HG02763 (cell line): Measurements from ENCODE around the gene PSG11.
"Not testable (repeated sequence)": the region's sequence is repeated elsewhere in the genome, so short reads cannot be mapped to it uniquely, and the experiment has no call there.

Experiments used
- ATAC-seq: cut with Tn5 transposase; IDR thresholded peaks from one replicate; pipeline ENCODE4 v1.9.1; 2021; ENCODE audit warnings: mild to moderate bottlenecking, moderate library complexity; ENCODE audit not compliant: unreplicated experiment

PSG11 gene

GRCh38 chr19:43026369-43026768 lies at the start of gene PSG11:
TSS of gene PSG11 (minus strand) at chr19:43026469. CDS start at chr19:43026372, 97 bp downstream.
- not testable (repeated sequence) for ATAC-seq

DNA sequence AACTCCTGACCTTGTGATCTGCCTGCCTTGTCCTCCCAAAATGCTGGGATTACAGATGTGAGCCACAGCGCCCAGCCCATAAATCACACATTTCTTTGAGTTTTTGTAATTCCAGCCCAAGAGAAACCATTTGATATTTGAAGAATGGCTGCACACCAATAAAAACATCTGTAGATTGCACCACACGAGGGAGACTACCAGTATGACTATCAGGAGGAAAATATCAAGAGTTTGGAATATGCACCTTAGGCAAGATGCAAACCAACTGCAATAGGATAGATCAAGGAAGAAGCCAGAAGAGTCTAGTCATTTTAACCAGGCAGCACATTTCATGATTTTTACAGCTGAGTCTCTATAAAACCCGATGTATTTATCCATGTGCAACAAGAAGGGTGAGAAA lies 36.1 kb upstream of the PSG11 start:
- ATAC-seq: not testable (repeated sequence)

DNA sequence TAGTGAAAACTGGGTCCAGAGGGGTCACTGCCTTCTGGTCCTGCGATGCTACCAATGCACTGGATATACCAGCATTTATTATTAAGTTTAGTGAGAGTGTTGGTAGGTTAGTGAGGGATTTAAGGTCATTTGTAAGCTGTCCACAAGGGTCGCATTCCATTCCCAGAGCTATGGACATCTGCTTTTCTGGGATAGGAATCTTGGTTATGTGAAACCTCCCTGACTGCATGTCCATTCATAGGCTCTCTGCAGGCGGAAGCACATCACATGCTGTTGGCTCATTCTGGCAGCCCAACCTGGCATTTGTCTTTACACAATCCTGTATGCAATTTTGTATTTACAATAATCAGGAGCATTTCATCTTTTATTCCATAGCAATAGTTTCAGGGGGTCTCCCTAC lies 35.1 kb upstream of the PSG11 start:
- ATAC-seq: not testable (repeated sequence)

- not testable (repeated sequence) for ATAC-seq
Measured at GRCh38 chr19:43060254-43060653, 34.0 kb upstream of the PSG11 start.

GRCh38 chr19:43059482-43059881 lies 33.2 kb upstream of the PSG11 start:
- ATAC-seq: not testable (repeated sequence)

GRCh38 chr19:43058440-43058839 lies 32.2 kb upstream of the PSG11 start:
- ATAC-seq: not testable (repeated sequence)

GRCh38 chr19:43047966-43048365 lies 21.7 kb upstream of the PSG11 start:
- not testable (repeated sequence) for ATAC-seq

DNA sequence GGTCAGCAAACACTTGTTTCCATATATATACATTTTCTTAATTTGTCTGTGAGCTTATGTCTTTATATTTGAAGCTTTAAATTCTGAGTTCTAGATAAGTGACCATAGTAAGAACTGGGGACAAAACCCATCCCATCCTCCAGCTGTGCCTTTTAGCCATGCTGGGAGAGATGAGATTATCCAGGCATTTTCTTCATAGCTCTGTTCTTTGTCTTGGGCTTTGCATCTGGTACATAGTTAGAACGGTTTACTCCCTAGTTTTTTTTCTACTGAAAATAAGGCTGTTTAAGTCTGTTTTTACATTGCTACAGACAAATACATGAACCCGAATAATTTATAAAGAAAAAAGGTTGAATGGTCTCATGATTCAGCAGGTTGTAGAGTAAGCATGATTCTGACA lies 20.3 kb upstream of the PSG11 start:
- ATAC-seq: not testable (repeated sequence)

GRCh38 chr19:43043492-43044180 lies 17.4 kb upstream of the PSG11 start:
- not testable (repeated sequence) for ATAC-seq

- ATAC-seq: not testable (repeated sequence)
Measured at GRCh38 chr19:43031645-43032044, 5.4 kb upstream of the PSG11 start.

DNA sequence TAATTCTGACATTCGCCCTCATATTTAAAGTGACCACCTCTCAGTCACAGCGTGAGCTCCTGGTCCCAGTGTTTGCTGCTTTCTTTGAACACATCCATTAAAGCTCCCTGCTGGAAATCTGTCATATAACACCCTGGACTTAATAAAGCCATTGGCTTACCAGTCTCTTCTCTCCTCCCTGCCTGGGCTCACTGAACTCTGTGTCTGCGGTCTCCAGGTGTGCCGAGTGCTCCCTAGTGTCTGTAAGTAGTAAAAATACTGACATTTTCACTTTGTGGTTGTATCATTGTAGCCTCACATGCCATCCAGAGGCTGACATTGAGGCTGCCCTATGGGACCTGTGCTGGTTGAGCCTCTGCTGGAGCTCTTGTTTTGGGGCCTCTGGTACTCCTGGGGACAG lies 2.6 kb upstream of the PSG11 start:
- no peak for ATAC-seq

DNA sequence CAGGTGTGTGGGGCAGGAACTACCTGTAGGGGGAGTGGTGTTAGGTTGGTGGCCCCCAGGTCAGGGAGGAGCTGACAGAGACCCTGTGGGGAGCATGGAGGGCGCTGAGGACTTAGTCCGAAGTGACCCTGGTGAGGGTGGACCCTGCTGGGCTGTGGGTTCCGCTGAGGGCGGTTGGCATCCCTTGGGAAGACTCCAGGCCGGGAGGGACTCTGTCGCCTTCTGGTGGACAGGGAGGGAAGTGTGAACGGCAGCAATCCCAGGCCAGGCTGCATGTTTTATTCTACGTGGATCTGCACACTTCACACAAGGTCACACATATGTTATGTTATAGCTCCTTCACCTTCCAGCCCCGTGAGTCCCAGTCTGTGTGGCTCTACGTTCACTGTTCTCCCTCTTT lies 1.7 kb upstream of the PSG11 start:
- ATAC-seq: not testable (repeated sequence)

GRCh38 chr19:43027061-43027460 lies 792 bp upstream of the PSG11 start:
- ATAC-seq: not testable (repeated sequence)

- not testable (repeated sequence) for ATAC-seq
Measured at GRCh38 chr19:43022098-43022497, 4.2 kb downstream of the PSG11 start.

GRCh38 chr19:43021629-43022028 lies 4.6 kb downstream of the PSG11 start:
- ATAC-seq: not testable (repeated sequence)

- not testable (repeated sequence) for ATAC-seq
Measured at GRCh38 chr19:43019588-43019987, 6.7 kb downstream of the PSG11 start.

- not testable (repeated sequence) for ATAC-seq
Measured at GRCh38 chr19:43005841-43006240, 20.4 kb downstream of the PSG11 start.

DNA sequence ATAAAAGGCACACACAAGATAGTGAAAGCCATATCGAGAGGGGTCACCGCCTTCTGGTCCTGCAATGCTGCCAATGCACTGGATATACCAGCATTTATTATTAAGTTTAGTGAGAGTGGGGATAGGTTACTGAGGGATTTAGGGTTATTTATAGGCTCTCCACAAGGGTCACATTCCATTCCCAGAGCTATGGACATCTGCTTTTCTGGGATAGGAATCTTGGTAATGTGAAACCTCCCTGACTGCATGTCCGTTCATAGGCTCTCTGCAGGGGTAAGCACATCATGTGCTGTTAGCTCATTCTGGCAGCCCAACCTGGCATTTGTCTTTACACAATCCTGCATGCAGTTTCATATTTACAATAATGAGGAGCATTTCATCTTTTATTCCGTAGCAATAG lies 21.4 kb downstream of the PSG11 start:
- not testable (repeated sequence) for ATAC-seq

DNA sequence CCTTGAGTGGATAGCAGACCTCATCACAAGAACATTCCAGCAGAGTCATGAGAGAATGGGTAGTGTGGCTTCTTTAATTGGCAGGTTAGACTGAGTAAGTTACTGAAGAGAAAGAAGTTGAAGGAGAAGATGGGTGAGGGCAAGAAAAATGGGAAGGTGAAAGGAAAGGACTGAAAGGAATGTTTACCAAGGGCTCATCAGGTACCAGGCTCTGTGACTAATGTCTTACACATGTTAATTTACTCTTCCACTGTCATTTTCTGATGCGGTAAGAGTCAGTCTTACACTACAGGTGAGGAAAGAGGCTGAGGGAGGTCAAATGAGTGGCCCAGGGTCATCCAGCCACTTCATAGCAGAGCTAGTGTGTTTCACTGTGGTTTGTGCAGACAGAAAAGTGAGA lies 22.6 kb downstream of the PSG11 start:
- ATAC-seq: not testable (repeated sequence)

- not testable (repeated sequence) for ATAC-seq
Measured at GRCh38 chr19:43002948-43003347, 23.3 kb downstream of the PSG11 start.

DNA sequence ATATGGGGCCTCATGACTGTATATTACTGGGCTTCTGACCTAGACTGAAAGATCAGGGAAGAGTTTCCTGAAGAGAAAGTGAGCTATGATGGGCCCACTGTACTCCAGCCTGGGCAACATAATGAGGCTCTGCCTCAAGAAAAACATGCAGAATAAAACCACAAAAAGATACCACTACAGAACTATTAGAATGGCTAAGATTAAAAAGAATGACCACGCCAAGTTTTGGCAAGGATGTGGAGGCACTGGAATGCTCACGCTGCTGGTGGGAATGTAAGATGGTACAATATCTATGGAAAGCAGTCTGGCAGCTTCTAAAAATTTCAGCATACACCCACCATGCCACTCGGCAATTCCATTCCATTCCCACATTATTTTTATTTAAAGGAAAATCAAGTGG lies 30.1 kb downstream of the PSG11 start:
- not testable (repeated sequence) for ATAC-seq

GRCh38 chr19:42992029-42992604 lies 34.2 kb downstream of the PSG11 start:
- not testable (repeated sequence) for ATAC-seq
